Transverse colon (tissue), 3 donors: ENCODE data around the gene CYP4B1.

Experiments used
- EP300 ChIP-seq: sonication (generic); formaldehyde crosslinking; IDR thresholded peaks from one replicate; pipeline ENCODE4 v1.6.1; 2017; ENCODE audit warnings: antibody characterized with exemption, low read depth
- TF ChIP-seq, protein P1 (sequence below), 5 experiments: fragments of 200-600 bp in 3 of 5; fragments of 450-650 bp in 2 of 5; sonication (generic) in 3 of 5; IDR thresholded peaks; 1 replicate in 2 of 5; 2 replicates in 3 of 5; pipeline ENCODE4 v1.5.1; 2016 to 2017; ENCODE audit warnings: antibody characterized with exemption in 5 of 5, inconsistent platforms in 3 of 5, mild to moderate bottlenecking in 2 of 5, moderate library complexity in 1 of 5

DNA sequence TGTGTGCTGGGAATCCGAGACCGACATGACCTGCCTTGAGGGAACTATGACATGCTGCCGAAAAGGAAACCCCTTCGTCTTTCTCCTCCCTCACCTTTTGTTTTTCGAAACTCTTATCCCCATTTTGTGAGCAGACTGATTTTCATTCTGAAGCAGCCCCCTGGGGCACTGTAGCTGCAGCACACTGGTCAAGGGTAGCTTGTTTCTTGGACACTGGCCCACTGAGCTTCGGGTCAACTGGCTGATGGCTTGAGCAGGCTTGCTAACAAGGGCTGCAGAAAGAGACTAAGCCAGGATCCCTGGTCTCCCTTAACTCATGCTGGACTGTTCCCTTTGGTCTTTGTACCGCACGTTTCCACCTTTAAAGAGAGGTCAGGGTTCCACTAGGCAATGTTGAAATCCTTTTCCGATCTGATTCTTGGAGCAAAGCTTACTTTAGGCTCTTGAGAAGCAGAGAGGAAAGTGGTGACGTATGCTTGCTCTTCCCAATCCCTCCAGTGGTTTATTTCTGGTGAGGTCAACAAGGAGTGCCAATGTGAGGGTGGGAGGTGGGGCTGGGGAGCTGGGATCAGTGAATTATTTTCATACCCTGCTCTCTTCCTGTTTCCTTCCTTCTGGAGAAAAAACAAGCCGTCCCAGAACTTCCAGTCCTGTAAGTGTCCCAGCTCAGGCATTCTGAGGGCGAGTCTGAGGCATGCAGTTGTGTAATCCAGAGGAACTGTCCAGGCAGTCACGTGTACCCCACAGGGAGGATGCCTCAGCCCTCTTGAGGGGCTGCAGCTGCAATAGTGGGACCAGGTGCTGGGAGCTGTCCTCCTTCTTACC is 7.6 kb downstream of the CYP4B1 start:
- TF ChIP-seq, protein P1, sequence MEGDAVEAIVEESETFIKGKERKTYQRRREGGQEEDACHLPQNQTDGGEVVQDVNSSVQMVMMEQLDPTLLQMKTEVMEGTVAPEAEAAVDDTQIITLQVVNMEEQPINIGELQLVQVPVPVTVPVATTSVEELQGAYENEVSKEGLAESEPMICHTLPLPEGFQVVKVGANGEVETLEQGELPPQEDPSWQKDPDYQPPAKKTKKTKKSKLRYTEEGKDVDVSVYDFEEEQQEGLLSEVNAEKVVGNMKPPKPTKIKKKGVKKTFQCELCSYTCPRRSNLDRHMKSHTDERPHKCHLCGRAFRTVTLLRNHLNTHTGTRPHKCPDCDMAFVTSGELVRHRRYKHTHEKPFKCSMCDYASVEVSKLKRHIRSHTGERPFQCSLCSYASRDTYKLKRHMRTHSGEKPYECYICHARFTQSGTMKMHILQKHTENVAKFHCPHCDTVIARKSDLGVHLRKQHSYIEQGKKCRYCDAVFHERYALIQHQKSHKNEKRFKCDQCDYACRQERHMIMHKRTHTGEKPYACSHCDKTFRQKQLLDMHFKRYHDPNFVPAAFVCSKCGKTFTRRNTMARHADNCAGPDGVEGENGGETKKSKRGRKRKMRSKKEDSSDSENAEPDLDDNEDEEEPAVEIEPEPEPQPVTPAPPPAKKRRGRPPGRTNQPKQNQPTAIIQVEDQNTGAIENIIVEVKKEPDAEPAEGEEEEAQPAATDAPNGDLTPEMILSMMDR (IDR thresholded peaks at IDR 0.05): no peak
- no peak for TF ChIP-seq EP300
